ENCODE measurements around the gene ELP5.

DNA sequence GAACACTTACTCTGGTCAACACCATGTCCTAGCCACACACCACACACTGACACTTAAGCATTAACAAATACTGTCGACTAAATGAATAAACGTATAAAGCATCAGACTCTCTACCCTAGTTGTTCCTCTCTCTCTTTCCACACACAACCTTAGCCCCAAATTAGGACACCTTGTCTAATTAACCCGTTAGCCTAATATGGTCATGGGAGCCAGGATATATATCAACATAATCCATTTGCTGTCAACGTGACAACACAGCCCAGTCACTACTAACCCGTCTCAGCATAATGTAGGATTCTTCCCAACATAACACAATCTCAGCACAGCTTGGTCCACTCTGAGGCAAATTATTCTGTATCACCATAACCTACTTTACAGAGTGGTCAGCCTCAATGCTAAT lies 19.9 kb upstream of the ELP5 start:
- TF ChIP-seq POLR2A (IDR thresholded peaks at IDR 0.05): no peak
- no peak for TF ChIP-seq CTCF (IDR thresholded peaks at IDR 0.05 in 4 of 5, conservative IDR thresholded peaks at IDR 0.05 in 1 of 5)

Data from gastrocnemius medialis (tissue), 4 donors.